Measurements from ENCODE around the gene ABCF2. TPM values are rescaled to one million over a fixed set of nuclear protein-coding genes. Genes with fewer than 3 reads are reported as not detected.

The ABCF2 gene
- total RNA-seq, 1 donor from 2014 or later = 30.5 TPM

DNA sequence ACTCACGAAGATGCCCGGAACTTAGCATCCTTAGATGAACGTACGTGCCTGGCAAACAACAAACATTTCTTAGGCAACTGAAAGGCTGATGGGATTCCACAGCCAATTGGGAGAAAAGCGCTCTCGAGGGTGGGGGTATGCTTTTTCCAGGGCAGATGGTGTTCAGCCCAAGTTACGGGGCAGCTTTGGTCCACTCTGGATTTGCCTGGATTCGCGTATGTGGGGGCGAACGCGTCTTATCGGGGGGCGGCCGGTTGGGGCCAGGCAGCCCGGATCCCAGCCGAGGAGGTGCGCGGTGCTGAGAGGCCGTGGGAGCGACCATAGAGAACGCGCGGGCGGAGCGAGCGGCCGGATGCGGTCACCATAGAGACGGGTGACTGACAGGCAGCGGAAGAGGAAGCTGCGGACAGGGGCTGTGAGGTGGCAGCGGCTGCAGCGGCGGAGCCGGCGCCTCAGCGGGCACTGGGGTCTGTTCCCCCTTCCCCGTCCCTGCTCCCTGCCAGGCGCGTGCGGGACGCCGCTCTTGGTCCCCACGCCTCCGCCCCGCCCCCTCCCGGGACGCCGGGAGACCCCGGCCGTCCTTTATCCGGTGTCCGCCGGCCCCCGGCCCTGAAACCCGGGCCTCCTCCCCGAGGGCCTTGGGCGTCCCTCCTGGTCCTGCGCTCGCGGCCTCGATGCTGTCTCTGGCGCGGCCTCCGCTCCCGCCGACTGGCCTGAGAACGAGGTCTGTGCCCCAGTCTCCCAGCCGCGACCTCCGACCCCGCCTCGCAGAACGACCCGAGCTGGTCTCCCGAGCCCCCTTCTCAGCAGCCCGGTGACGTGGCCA lies 5.3 kb upstream of the ABCF2 start, which contains the start of gene CHPF2:
Gene CHPF2, plus strand, starts transcription at position 393 of the 826 bp plus-strand sequence. CDS start 1,529 bp downstream, outside the sequence.
- H3K4me3 ChIP-seq = peak within 1 kb of the TSS; percentile 99
- TF ChIP-seq, protein P1, sequence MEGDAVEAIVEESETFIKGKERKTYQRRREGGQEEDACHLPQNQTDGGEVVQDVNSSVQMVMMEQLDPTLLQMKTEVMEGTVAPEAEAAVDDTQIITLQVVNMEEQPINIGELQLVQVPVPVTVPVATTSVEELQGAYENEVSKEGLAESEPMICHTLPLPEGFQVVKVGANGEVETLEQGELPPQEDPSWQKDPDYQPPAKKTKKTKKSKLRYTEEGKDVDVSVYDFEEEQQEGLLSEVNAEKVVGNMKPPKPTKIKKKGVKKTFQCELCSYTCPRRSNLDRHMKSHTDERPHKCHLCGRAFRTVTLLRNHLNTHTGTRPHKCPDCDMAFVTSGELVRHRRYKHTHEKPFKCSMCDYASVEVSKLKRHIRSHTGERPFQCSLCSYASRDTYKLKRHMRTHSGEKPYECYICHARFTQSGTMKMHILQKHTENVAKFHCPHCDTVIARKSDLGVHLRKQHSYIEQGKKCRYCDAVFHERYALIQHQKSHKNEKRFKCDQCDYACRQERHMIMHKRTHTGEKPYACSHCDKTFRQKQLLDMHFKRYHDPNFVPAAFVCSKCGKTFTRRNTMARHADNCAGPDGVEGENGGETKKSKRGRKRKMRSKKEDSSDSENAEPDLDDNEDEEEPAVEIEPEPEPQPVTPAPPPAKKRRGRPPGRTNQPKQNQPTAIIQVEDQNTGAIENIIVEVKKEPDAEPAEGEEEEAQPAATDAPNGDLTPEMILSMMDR (IDR thresholded peaks at IDR 0.05; ENCODE audit: borderline replicate concordance) = no peak
- intact Hi-C loops (cut with micrococcal nuclease) = no loop called here
- H3K27me3 ChIP-seq (ENCODE audit: low read depth) = no peaks in the 10 kb centered on the region
- DNase-seq = peak; percentile 94
- peak within 1 kb of the TSS; percentile 90 for H3K27ac ChIP-seq (replicated peaks)
- no peaks in the 10 kb centered on the region for H3K9me3 ChIP-seq (replicated peaks)
- H3K36me3 ChIP-seq = peaks cover 22% of the 10 kb centered on the region
- peaks cover 56% of the 10 kb centered on the region for H3K4me1 ChIP-seq

DNA sequence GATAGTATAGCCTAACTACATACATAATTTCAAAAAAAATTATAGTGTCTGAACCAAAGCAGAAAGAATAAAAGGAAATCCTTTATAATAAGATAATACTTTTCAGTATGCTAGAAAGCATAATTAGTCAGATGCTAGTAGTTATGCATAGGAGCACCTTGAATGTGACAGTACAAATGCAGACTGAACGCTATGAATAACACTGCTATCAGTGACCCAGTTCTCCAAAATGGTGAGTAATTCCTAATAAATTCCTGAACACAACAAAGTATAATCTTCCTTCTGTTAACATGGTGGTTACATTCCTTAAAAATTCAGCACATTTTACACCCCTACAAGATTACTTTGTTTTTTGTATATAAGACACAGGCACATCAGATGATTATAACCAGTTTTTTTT lies 4.1 kb upstream of the ABCF2 start:
- Histone ChIP-seq H3K9me3 (replicated peaks) (no peaks in the 10 kb centered on the region), H3K27ac (replicated peaks) (peak overlapping the region; percentile 90), H3K36me3 (peaks cover 10% of the 10 kb centered on the region), H3K4me3 (no peak overlapping the region), H3K27me3 (ENCODE audit: low read depth) (no peaks in the 10 kb centered on the region), H3K4me1 (peaks cover 64% of the 10 kb centered on the region)
- intact Hi-C loops (cut with micrococcal nuclease) = no loop called here
- no peak for DNase-seq
- TF ChIP-seq, protein P1 (IDR thresholded peaks at IDR 0.05; ENCODE audit: borderline replicate concordance) = no peak

DNA sequence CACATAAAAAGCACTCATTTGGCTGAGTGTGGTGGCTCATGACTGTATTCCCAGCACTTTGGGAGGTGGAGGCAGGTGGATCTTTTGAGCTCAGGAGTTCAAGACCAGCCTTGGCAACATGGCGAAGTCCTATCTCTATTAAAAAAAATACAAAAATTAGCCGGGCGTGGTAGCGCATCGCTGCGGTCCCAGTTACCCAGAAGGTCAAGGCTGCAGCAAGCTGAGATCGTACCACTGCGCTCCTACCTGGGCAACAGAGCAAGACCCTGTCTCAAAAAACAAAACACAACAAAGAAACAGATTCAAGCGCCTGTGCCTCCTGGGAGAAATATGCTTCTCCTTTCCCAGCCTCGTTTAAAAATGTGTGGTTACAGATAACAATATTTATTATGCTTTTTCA lies 2.2 kb upstream of the ABCF2 start:
- Histone ChIP-seq H3K27me3 (ENCODE audit: low read depth) (no peaks in the 10 kb centered on the region), H3K36me3 (peaks cover 8% of the 10 kb centered on the region), H3K4me3 (no peak overlapping the region), H3K9me3 (replicated peaks) (no peaks in the 10 kb centered on the region), H3K4me1 (peaks cover 59% of the 10 kb centered on the region), H3K27ac (replicated peaks) (no peak overlapping the region)
- no peak for DNase-seq
- TF ChIP-seq, protein P1 (IDR thresholded peaks at IDR 0.05; ENCODE audit: borderline replicate concordance) = no peak
- intact Hi-C loops (cut with micrococcal nuclease) = no loop called here

DNA sequence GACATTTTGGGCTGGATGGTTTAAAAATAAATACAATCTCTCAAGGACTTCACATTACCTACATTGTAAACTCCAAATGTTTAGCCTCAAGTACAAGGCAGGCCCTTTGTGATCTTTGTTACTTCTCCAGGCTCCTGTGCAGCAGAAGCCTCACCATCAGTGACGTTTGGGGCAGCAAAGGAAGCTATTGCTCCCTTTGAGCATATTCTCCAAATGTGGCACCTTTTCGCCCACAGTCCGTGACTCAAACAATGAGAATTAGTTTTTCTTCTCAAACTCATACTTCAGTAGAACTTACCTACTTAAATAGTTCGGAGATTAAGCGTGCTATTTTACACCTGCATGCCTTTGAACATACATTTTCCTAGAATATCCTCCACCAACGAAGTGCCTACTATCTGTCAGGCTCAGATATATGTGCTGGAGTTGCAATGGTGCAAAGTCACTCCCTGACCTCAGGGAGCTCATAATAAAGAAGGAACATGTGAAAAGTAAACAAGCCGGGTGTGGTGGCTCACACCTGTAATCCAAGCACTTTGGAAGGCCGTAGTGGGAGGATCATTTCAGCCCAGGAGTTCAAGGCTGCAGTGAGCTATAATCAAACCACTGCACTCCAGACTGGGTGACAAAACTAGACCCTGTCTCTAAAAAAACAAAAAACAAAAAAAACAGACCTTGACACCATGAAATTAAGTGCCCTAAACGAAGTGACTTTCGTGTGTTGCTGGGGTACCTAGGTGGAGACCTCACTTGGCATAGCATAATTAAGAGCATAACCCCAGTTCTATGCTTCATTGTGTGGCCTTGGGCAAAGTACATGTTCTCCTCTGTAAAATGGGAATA lies 1.2 kb upstream of the ABCF2 start:
- Histone ChIP-seq H3K9me3 (replicated peaks) (no peaks in the 10 kb centered on the region), H3K36me3 (peaks cover 18% of the 10 kb centered on the region), H3K4me1 (peaks cover 49% of the 10 kb centered on the region), H3K27ac (replicated peaks) (peak overlapping the region; percentile 91), H3K4me3 (peak overlapping the region; percentile 93), H3K27me3 (ENCODE audit: low read depth) (no peaks in the 10 kb centered on the region)
- TF ChIP-seq, protein P1 (IDR thresholded peaks at IDR 0.05; ENCODE audit: borderline replicate concordance) = no peak
- no peak for DNase-seq
- intact Hi-C loops (cut with micrococcal nuclease) = no loop called here

DNA sequence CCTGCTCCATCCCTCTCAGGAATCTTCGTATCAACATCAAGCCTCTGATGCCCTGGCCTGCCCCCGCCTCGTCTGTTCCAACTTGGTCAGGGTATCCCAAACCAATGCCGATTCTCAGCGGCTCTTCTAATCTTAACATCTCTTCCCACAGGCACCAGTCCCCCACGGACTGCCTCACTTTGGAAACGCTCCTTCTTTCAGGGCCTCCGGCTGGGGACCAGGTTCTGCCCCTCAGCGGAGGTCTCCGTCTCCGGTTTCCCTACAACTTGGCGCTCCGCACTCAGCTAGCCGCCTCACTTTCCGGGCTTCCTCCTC lies 488 bp downstream of the ABCF2 start:
- Histone ChIP-seq H3K36me3 (peaks cover 35% of the 10 kb centered on the region), H3K4me1 (peaks cover 33% of the 10 kb centered on the region), H3K4me3 (peak overlapping the region; percentile 93), H3K27ac (replicated peaks) (peak overlapping the region; percentile 91), H3K27me3 (ENCODE audit: low read depth) (no peaks in the 10 kb centered on the region), H3K9me3 (replicated peaks) (no peaks in the 10 kb centered on the region)
- TF ChIP-seq, protein P1 (IDR thresholded peaks at IDR 0.05; ENCODE audit: borderline replicate concordance) = no peak
- intact Hi-C loops (cut with micrococcal nuclease) = no loop called here
- DNase-seq = no peak

Measured in left ventricle myocardium inferior (tissue), 1 donor.